Calu3 (cell line): ENCODE results near the gene DAO. TPM values are rescaled to one million over a fixed set of nuclear protein-coding genes. Genes with fewer than 3 reads are reported as not detected.
"Not testable (repeated sequence)": the region's sequence is repeated elsewhere in the genome, so short reads cannot be mapped to it uniquely, and the experiment has no call there.

ENCODE experiments used
- BruUV-seq: library from RNA; stranded (reverse); fragments of 400-500 nt; replicated peaks from 2 replicates; lab custom pipeline; 2021; lab: Mats Ljungman, UMichigan
- CTCF ChIA-PET: fragments of 300-600 bp; sonication (Branson Sonifier 250); formaldehyde crosslinking; loops from one replicate; lab custom pipeline; 2022; ENCODE audit warnings: antibody characterized with exemption; lab: Charles Lee
- DNase-seq: peaks from one replicate; pipeline ENCODE4 v3.0.0; 2022
- H3K27ac Mint-ChIP-seq: one replicate; pipeline ENCODE4 v1.8.0; 2022; ENCODE audit warnings: mixed read lengths; ENCODE audit not compliant: unreplicated experiment
- H3K27me3 Mint-ChIP-seq: one replicate; pipeline ENCODE4 v1.8.0; 2022; ENCODE audit warnings: mixed read lengths; ENCODE audit not compliant: unreplicated experiment
- H3K36me3 Mint-ChIP-seq: one replicate; pipeline ENCODE4 v1.8.0; 2022; ENCODE audit warnings: mild to moderate bottlenecking, moderate library complexity, mixed read lengths; ENCODE audit not compliant: insufficient read depth, unreplicated experiment
- H3K4me1 Mint-ChIP-seq: one replicate; pipeline ENCODE4 v1.8.0; 2022; ENCODE audit warnings: mild to moderate bottlenecking, low read depth, mixed read lengths; ENCODE audit not compliant: unreplicated experiment
- H3K4me3 Mint-ChIP-seq: one replicate; pipeline ENCODE4 v1.8.0; 2022; ENCODE audit warnings: mild to moderate bottlenecking, low read depth, moderate library complexity, mixed read lengths; ENCODE audit not compliant: unreplicated experiment
- H3K9me3 Mint-ChIP-seq: one replicate; pipeline ENCODE4 v1.8.0; 2022; ENCODE audit warnings: low read depth, mixed read lengths; ENCODE audit not compliant: unreplicated experiment
- CTCF ChIP-seq: fragments of 200-600 bp; IDR thresholded peaks from one replicate; pipeline ENCODE4 v1.8.0; 2022; ENCODE audit warnings: antibody characterized with exemption; ENCODE audit not compliant: unreplicated experiment
- intact Hi-C: fragments of 100-400 bp; cut with micrococcal nuclease; formaldehyde crosslinking; loops from one replicate; pipeline ENCODE4 v1.10.0; 2022; ENCODE audit not compliant: unreplicated experiment
- total RNA-seq: library from RNA; stranded (reverse); gene quantifications from 2 replicates; pipeline ENCODE4 v1.2.3, GENCODE V29; 2022

The DAO gene
- total RNA-seq, 1 experiment from 2014 or later = not detected

GRCh38 chr12:108861878-108862587, 17.9 kb upstream of the DAO start:
- no peak for DNase-seq

GRCh38 chr12:108862588-108862959, 17.3 kb upstream of the DAO start:
- intact Hi-C loops = no loop called here
- no peak for TF ChIP-seq CTCF
- H3K36me3 Mint-ChIP-seq = peaks cover 11% of the 10 kb centered on the region
- no peak overlapping the region for H3K4me3 Mint-ChIP-seq
- BruUV-seq = no TSS peak
- H3K27me3 Mint-ChIP-seq = no peaks in the 10 kb centered on the region
- H3K4me1 Mint-ChIP-seq = peaks cover 17% of the 10 kb centered on the region
- no peak for DNase-seq
- H3K27ac Mint-ChIP-seq = no peak overlapping the region
- CTCF ChIA-PET = no interaction called here
- no peaks in the 10 kb centered on the region for H3K9me3 Mint-ChIP-seq

More at GRCh38 chr12:108861878-108862587, 17.9 kb upstream of the DAO start:
- BruUV-seq = no TSS peak
- no peak overlapping the region for H3K27ac Mint-ChIP-seq
- CTCF ChIA-PET = interaction anchor here (0.6 kb wide), 2 partner anchors 227 to 396 kb away, joined by 3 to 4 read pairs; no protein-coding TSS in a partner anchor
- TF ChIP-seq CTCF = no peak
- peaks cover 17% of the 10 kb centered on the region for H3K4me1 Mint-ChIP-seq
- no peaks in the 10 kb centered on the region for H3K27me3 Mint-ChIP-seq
- H3K36me3 Mint-ChIP-seq = peaks cover 15% of the 10 kb centered on the region
- intact Hi-C loops = no loop called here
- H3K4me3 Mint-ChIP-seq = no peak overlapping the region
- no peaks in the 10 kb centered on the region for H3K9me3 Mint-ChIP-seq

GRCh38 chr12:108865169-108865568, 14.7 kb upstream of the DAO start:
- Mint-ChIP-seq H3K4me1 (no peaks in the 10 kb centered on the region), H3K4me3 (no peak overlapping the region), H3K9me3 (no peaks in the 10 kb centered on the region), H3K36me3 (no peaks in the 10 kb centered on the region), H3K27me3 (no peaks in the 10 kb centered on the region), H3K27ac (no peak overlapping the region)
- BruUV-seq = no TSS peak
- CTCF ChIA-PET = no interaction called here
- no peak for TF ChIP-seq CTCF
- no peak for DNase-seq
- intact Hi-C loops = no loop called here

GRCh38 chr12:108866083-108866482, 13.8 kb upstream of the DAO start:
- not testable (repeated sequence) for BruUV-seq, H3K4me1 Mint-ChIP-seq
- CTCF ChIA-PET = interaction anchor here (0.6 kb wide), 1 partner anchor 209 kb away, joined by 5 read pairs; no protein-coding TSS in a partner anchor

GRCh38 chr12:108868781-108869180, 11.1 kb upstream of the DAO start:
- Mint-ChIP-seq H3K9me3 (no peaks in the 10 kb centered on the region), H3K36me3 (no peaks in the 10 kb centered on the region), H3K27me3 (no peaks in the 10 kb centered on the region), H3K4me3 (no peak overlapping the region), H3K4me1 (peaks cover 8% of the 10 kb centered on the region), H3K27ac (no peak overlapping the region)
- CTCF ChIA-PET = interaction anchor here (0.6 kb wide), 2 partner anchors 30 to 259 kb away, joined by 3 read pairs; no protein-coding TSS in a partner anchor
- intact Hi-C loops = no loop called here
- no peak for TF ChIP-seq CTCF
- BruUV-seq = no TSS peak
- DNase-seq = no peak

More at GRCh38 chr12:108866083-108866482, 13.8 kb upstream of the DAO start:
- H3K4me3 Mint-ChIP-seq, H3K9me3 Mint-ChIP-seq, H3K27me3 Mint-ChIP-seq, H3K36me3 Mint-ChIP-seq, intact Hi-C loops, H3K27ac Mint-ChIP-seq, DNase-seq: not testable (repeated sequence)
